GM23338 (cell line): ENCODE results near the gene TRIM45. TPM values are rescaled to one million over a fixed set of nuclear protein-coding genes. Genes with fewer than 3 reads are reported as not detected.

ENCODE experiments used
- ATAC-seq: fragments of 200-7000 bp; cut with Tn5 transposase; 3 replicates; pipeline ENCODE4 v1.9.1; 2020
- DNase-seq: peaks from one replicate; pipeline ENCODE4 v3.0.0-alpha.2; 2015; ENCODE audit warnings: low spot score
- H2AFZ ChIP-seq: fragments of 200-600 bp; sonication (generic); 2 replicates; pipeline ENCODE4 v1.8.0; 2016; ENCODE audit warnings: antibody characterized with exemption, mild to moderate bottlenecking, moderate library complexity
- H3F3A ChIP-seq: fragments of 200-600 bp; sonication (generic); replicated peaks from 2 replicates; pipeline ENCODE4 v1.8.0; 2017; ENCODE audit warnings: antibody characterized with exemption, mixed run types, low read depth
- H3K27ac ChIP-seq: fragments of 200-600 bp; sonication (generic); 2 replicates; pipeline ENCODE4 v1.6.1; 2016; ENCODE audit warnings: low read depth
- H3K27me3 ChIP-seq: fragments of 200-600 bp; sonication (generic); 2 replicates; pipeline ENCODE4 v1.8.0; 2016; ENCODE audit warnings: mild to moderate bottlenecking, mixed run types, moderate library complexity; ENCODE audit not compliant: insufficient read depth
- H3K36me3 ChIP-seq: fragments of 200-600 bp; sonication (generic); 2 replicates; pipeline ENCODE4 v1.8.0; 2016; ENCODE audit warnings: mild to moderate bottlenecking; ENCODE audit not compliant: insufficient read depth
- H3K4me1 ChIP-seq: fragments of 200-600 bp; sonication (generic); 2 replicates; pipeline ENCODE4 v1.8.0; 2016; ENCODE audit warnings: mild to moderate bottlenecking, moderate library complexity; ENCODE audit not compliant: insufficient read depth
- H3K4me2 ChIP-seq: fragments of 200-600 bp; sonication (generic); 2 replicates; pipeline ENCODE4 v1.7.1; 2017; ENCODE audit warnings: mixed run types
- H3K4me3 ChIP-seq: fragments of 200-600 bp; sonication (generic); 2 replicates; pipeline ENCODE4 v1.6.1; 2016; ENCODE audit warnings: mixed run types
- H3K79me2 ChIP-seq: fragments of 200-600 bp; sonication (generic); replicated peaks from 2 replicates; pipeline ENCODE4 v1.8.0; 2017; ENCODE audit warnings: mild to moderate bottlenecking; ENCODE audit not compliant: insufficient read depth
- H3K9me2 ChIP-seq: fragments of 200-600 bp; sonication (generic); 2 replicates; pipeline ENCODE4 v1.8.0; 2017; ENCODE audit not compliant: insufficient read depth
- H4K20me1 ChIP-seq: fragments of 200-600 bp; sonication (generic); replicated peaks from 2 replicates; pipeline ENCODE4 v1.8.0; 2017; ENCODE audit warnings: mild to moderate bottlenecking; ENCODE audit not compliant: insufficient read depth
- H3K27ac Mint-ChIP-seq: 2 replicates; pipeline ENCODE4 v1.8.0; 2020; ENCODE audit warnings: inconsistent platforms, mild to moderate bottlenecking, moderate library complexity, mixed read lengths
- H3K27me3 Mint-ChIP-seq: 3 replicates; pipeline ENCODE4 v1.8.0; 2022; ENCODE audit warnings: low read depth, mild to moderate bottlenecking, moderate library complexity, mixed read lengths, inconsistent platforms; ENCODE audit not compliant: insufficient read depth, poor library complexity
- H3K36me3 Mint-ChIP-seq: 3 replicates; pipeline ENCODE4 v1.8.0; 2021; ENCODE audit warnings: low read depth, mild to moderate bottlenecking, inconsistent platforms, moderate library complexity, mixed read lengths
- H3K4me1 Mint-ChIP-seq: 3 replicates; pipeline ENCODE4 v1.8.0; 2020; ENCODE audit warnings: mild to moderate bottlenecking, inconsistent platforms, mixed read lengths
- H3K4me3 Mint-ChIP-seq: 3 replicates; pipeline ENCODE4 v1.8.0; 2021; ENCODE audit warnings: moderate library complexity, mild to moderate bottlenecking, inconsistent platforms, mixed read lengths
- H3K9me3 Mint-ChIP-seq: 3 replicates; pipeline ENCODE4 v1.8.0; 2020; ENCODE audit warnings: moderate library complexity, mild to moderate bottlenecking, inconsistent platforms, mixed read lengths
- CREB1 ChIP-seq: fragments of 250-450 bp; sonication (Bioruptor Pico); IDR thresholded peaks from 2 replicates; pipeline ENCODE4 v1.5.0; 2020; ENCODE audit warnings: low read depth, mild to moderate bottlenecking, moderate library complexity
- CTCF ChIP-seq, 2 experiments: fragments of 200-600 bp in 1 of 2; sonication (generic) in 1 of 2; conservative IDR thresholded peaks; 2 replicates each; pipeline versions ENCODE4 v1.5.1 to v1.6.1; 2016 to 2017; ENCODE audit warnings: antibody characterized with exemption in 2 of 2, low read depth in 2 of 2, mild to moderate bottlenecking in 2 of 2, moderate library complexity in 1 of 2
- ETS1 ChIP-seq: IDR thresholded peaks from 2 replicates; pipeline ENCODE4 v1.6.1; 2016; ENCODE audit warnings: antibody characterized with exemption
- EZH2 ChIP-seq: fragments of 200-600 bp; sonication (generic); IDR thresholded peaks from one replicate; pipeline ENCODE4 v1.8.0; 2017; ENCODE audit warnings: antibody characterized with exemption, mild to moderate bottlenecking, low read depth; ENCODE audit not compliant: unreplicated experiment
- EZH2phosphoT487 ChIP-seq: fragments of 200-600 bp; sonication (generic); IDR thresholded peaks from one replicate; pipeline ENCODE4 v1.8.1; 2018; ENCODE audit warnings: antibody characterized with exemption; ENCODE audit not compliant: unreplicated experiment
- JUNB ChIP-seq: IDR thresholded peaks from one replicate; pipeline ENCODE4 v1.6.1; 2016; ENCODE audit warnings: antibody characterized with exemption; ENCODE audit not compliant: unreplicated experiment
- NANOG ChIP-seq: IDR thresholded peaks from 2 replicates; pipeline ENCODE4 v1.6.1; 2016; ENCODE audit warnings: antibody characterized with exemption, borderline replicate concordance
- POLR2AphosphoS5 ChIP-seq: IDR thresholded peaks from 2 replicates; pipeline ENCODE4 v1.6.1; 2016; ENCODE audit warnings: antibody characterized with exemption, low read depth
- REST ChIP-seq: IDR thresholded peaks from one replicate; pipeline ENCODE4 v1.6.1; 2018; ENCODE audit warnings: antibody characterized with exemption; ENCODE audit not compliant: unreplicated experiment
- STAT1 ChIP-seq: IDR thresholded peaks from one replicate; pipeline ENCODE4 v1.6.1; 2016; ENCODE audit warnings: antibody characterized with exemption; ENCODE audit not compliant: unreplicated experiment
- ZNF114 ChIP-seq: fragments of 250-450 bp; sonication (Bioruptor Pico); IDR thresholded peaks from 2 replicates; pipeline ENCODE4 v1.5.0; 2020; ENCODE audit warnings: mild to moderate bottlenecking, moderate library complexity
- ZNF331 ChIP-seq: fragments of 250-450 bp; sonication (Bioruptor Pico); IDR thresholded peaks from 2 replicates; pipeline ENCODE4 v1.5.0; 2020; ENCODE audit warnings: low read depth, mild to moderate bottlenecking, moderate library complexity
- polyA plus RNA-seq: library from polyadenylated mRNA; unstranded; fragments of >200 nt; fragmentation: Nextera tagmentation; extraction: Ambion mirVana; gene quantifications from 2 replicates; pipeline ENCODE4 v1.2.1, GENCODE V29; 2016
- total RNA-seq: library from RNA; depleted of rRNA; stranded (reverse); fragments of >200 nt; shearing (Covaris generic); gene quantifications from 2 replicates; pipeline ENCODE4 v1.2.3, GENCODE V29; 2014
- TF ChIP-seq, protein P1 (sequence below): fragments of 250-450 bp; sonication (Bioruptor Pico); IDR thresholded peaks from 2 replicates; pipeline ENCODE4 v1.5.0; 2020; ENCODE audit warnings: mild to moderate bottlenecking, moderate library complexity

Gene TRIM45
- total and polyA plus RNA-seq, 2 experiments from 2014 or later: 8.8 to 15.0 TPM

GRCh38 chr1:117138106-117138505 is 16.6 kb upstream of the TRIM45 start:
- Histone ChIP-seq H3K36me3 (no peaks in the 10 kb centered on the region), H3F3A (no peaks in the 10 kb centered on the region), H3K27ac (no peak overlapping the region), H2AFZ (no peak overlapping the region), H3K4me2 (no peak overlapping the region), H3K4me1 (peaks cover 31% of the 10 kb centered on the region), H3K4me3 (no peak overlapping the region), H4K20me1 (no peaks in the 10 kb centered on the region), H3K27me3 (no peaks in the 10 kb centered on the region), H3K9me2 (peaks cover 6% of the 10 kb centered on the region; the same call in 1 of the 2 replicates), H3K79me2 (no peaks in the 10 kb centered on the region)
- Mint-ChIP-seq H3K4me1 (peaks cover 33% of the 10 kb centered on the region), H3K9me3 (no peaks in the 10 kb centered on the region), H3K36me3 (no peaks in the 10 kb centered on the region), H3K27ac (no peak overlapping the region), H3K27me3 (peaks cover 5% of the 10 kb centered on the region), H3K4me3 (no peak overlapping the region)
- DNase-seq: no peak
- ATAC-seq: no peak
- TF ChIP-seq ZNF114 (CRISPR knock-in tag) (no peak), CREB1 (no peak), ZNF331 (no peak), REST (no peak), POLR2AphosphoS5 (no peak), ETS1 (no peak), STAT1 (no peak), JUNB (no peak), EZH2 (no peak), NANOG (no peak), EZH2phosphoT487 (no peak), CTCF (conservative IDR thresholded peaks at IDR 0.05; ENCODE audit: low read depth in 2 of 2) (no peak)
- TF ChIP-seq, protein P1, sequence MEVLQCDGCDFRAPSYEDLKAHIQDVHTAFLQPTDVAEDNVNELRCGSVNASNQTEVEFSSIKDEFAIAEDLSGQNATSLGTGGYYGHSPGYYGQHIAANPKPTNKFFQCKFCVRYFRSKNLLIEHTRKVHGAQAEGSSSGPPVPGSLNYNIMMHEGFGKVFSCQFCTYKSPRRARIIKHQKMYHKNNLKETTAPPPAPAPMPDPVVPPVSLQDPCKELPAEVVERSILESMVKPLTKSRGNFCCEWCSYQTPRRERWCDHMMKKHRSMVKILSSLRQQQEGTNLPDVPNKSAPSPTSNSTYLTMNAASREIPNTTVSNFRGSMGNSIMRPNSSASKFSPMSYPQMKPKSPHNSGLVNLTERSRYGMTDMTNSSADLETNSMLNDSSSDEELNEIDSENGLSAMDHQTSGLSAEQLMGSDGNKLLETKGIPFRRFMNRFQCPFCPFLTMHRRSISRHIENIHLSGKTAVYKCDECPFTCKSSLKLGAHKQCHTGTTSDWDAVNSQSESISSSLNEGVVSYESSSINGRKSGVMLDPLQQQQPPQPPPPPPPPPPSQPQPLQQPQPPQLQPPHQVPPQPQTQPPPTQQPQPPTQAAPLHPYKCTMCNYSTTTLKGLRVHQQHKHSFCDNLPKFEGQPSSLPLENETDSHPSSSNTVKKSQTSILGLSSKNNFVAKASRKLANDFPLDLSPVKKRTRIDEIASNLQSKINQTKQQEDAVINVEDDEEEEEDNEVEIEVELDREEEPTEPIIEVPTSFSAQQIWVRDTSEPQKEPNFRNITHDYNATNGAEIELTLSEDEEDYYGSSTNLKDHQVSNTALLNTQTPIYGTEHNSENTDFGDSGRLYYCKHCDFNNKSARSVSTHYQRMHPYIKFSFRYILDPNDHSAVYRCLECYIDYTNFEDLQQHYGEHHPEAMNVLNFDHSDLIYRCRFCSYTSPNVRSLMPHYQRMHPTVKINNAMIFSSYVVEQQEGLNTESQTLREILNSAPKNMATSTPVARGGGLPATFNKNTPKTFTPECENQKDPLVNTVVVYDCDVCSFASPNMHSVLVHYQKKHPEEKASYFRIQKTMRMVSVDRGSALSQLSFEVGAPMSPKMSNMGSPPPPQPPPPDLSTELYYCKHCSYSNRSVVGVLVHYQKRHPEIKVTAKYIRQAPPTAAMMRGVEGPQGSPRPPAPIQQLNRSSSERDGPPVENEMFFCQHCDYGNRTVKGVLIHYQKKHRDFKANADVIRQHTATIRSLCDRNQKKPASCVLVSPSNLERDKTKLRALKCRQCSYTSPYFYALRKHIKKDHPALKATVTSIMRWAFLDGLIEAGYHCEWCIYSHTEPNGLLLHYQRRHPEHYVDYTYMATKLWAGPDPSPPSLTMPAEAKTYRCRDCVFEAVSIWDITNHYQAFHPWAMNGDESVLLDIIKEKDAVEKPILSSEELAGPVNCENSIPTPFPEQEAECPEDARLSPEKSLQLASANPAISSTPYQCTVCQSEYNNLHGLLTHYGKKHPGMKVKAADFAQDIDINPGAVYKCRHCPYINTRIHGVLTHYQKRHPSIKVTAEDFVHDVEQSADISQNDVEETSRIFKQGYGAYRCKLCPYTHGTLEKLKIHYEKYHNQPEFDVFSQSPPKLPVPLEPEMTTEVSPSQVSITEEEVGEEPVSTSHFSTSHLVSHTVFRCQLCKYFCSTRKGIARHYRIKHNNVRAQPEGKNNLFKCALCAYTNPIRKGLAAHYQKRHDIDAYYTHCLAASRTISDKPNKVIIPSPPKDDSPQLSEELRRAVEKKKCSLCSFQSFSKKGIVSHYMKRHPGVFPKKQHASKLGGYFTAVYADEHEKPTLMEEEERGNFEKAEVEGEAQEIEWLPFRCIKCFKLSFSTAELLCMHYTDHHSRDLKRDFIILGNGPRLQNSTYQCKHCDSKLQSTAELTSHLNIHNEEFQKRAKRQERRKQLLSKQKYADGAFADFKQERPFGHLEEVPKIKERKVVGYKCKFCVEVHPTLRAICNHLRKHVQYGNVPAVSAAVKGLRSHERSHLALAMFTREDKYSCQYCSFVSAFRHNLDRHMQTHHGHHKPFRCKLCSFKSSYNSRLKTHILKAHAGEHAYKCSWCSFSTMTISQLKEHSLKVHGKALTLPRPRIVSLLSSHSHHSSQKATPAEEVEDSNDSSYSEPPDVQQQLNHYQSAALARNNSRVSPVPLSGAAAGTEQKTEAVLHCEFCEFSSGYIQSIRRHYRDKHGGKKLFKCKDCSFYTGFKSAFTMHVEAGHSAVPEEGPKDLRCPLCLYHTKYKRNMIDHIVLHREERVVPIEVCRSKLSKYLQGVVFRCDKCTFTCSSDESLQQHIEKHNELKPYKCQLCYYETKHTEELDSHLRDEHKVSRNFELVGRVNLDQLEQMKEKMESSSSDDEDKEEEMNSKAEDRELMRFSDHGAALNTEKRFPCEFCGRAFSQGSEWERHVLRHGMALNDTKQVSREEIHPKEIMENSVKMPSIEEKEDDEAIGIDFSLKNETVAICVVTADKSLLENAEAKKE (CRISPR knock-in tag): no peak
